Right lobe of liver (tissue), 6 donors: Measurements from ENCODE around the gene GCA. TPM values are rescaled to one million over a fixed set of nuclear protein-coding genes. Genes with fewer than 3 reads are reported as not detected.
A peak's percentile ranks its signal among the peaks of the same experiment; 100 is the strongest.

ENCODE experiments used
- ATAC-seq, 4 donors: fragments of 200-7000 bp; cut with Tn5 transposase; one replicate each; pipeline ENCODE4 v1.9.1; 2020; ENCODE audit warnings: mild to moderate bottlenecking in 4 of 4, moderate library complexity in 4 of 4
- DNase-seq, 3 donors: peaks; one replicate each; pipeline ENCODE4 v3.0.0-alpha.2; 2020
- H3K27ac ChIP-seq, 3 donors: fragments of 200-600 bp; one replicate each; pipeline ENCODE4 v1.8.0; 2022
- H3K27me3 ChIP-seq, 2 donors: fragments of 200-600 bp; one replicate each; pipeline ENCODE4 v1.8.0; 2022
- H3K36me3 ChIP-seq, 4 donors: fragments of 200-600 bp; sonication (generic) in 1 of 4; one replicate each; pipeline versions ENCODE4 v1.5.1 to v1.8.0; 2017 to 2022; ENCODE audit warnings: control low read depth in 1 of 4
- H3K4me1 ChIP-seq, 4 donors: fragments of 200-600 bp; sonication (generic) in 1 of 4; one replicate each; pipeline versions ENCODE4 v1.5.1 to v1.8.0; 2017 to 2022; ENCODE audit warnings: control low read depth in 1 of 4
- H3K4me3 ChIP-seq, 3 donors: fragments of 200-600 bp; one replicate each; pipeline ENCODE4 v1.8.0; 2022
- H3K9me3 ChIP-seq, 4 donors: fragments of 200-600 bp; sonication (generic) in 1 of 4; one replicate each; pipeline versions ENCODE4 v1.5.1 to v1.8.0; 2017 to 2022; ENCODE audit warnings: control low read depth in 1 of 4
- CTCF ChIP-seq, 4 donors: fragments of 200-600 bp in 3 of 4; fragments of 450-650 bp in 1 of 4; IDR thresholded peaks; one replicate each; pipeline versions ENCODE4 v1.5.1 to v1.8.0; 2016 to 2022; ENCODE audit warnings: antibody characterized with exemption in 4 of 4, mild to moderate bottlenecking in 2 of 4
- POLR2A ChIP-seq: fragments of 450-650 bp; IDR thresholded peaks from one replicate; pipeline ENCODE4 v1.6.1; 2017; ENCODE audit warnings: antibody characterized with exemption, mild to moderate bottlenecking
- WGBS: methylation state at CpG from one replicate; pipeline ENCODE4 v1.1.6; 2018; ENCODE audit warnings: low coverage, low lambda C conversion rate; ENCODE audit not compliant: insufficient coverage; ENCODE audit errors: missing lambda C conversion rate; 5-methylcytosine and 5-hydroxymethylcytosine counted together
- intact Hi-C, 2 donors: fragments of 100-400 bp; cut with DNase I; formaldehyde crosslinking; loops; one replicate each; pipeline versions ENCODE4 v1.11.2 to v1.14.1; 2022
- total RNA-seq, 6 experiments: library from RNA; depleted of rRNA in 2 of 6; stranded (reverse); fragments of >200 nt in 2 of 6; fragmentation: NEBNext Ultra II Directional in 3 of 6; extraction: Animal tissue kit (Norgen Biotek cat#: 25700) in 3 of 6; gene quantifications; one replicate each; pipeline versions ENCODE4 v1.1.0 to v1.2.4, GENCODE V29; 2016 to 2023
- donor health status: DM: no; HTN: yes; CAD: no.
- donor health status: DM: no; HTN: no; CAD: no.
- donor health status: DM: no; HTN: no; CAD: no.
- donor health status: DM: no; HTN: yes; CAD: no.
- donor health status: DM: no; HTN: yes; CAD: no.

GCA gene
- total RNA-seq, 6 experiments from 2014 or later: 6.8 to 18.1 (median 10.9) TPM

GRCh38 chr2:162327134-162327769 lies 16.7 kb upstream of the GCA start:
- 57% methylated on average over 4 of the region's 5 CpGs for WGBS
- H3K27me3 ChIP-seq: no peaks in the 10 kb centered on the region

GRCh38 chr2:162327806-162328205 lies 16.1 kb upstream of the GCA start:
- Histone ChIP-seq H3K27ac (no peak overlapping the region), H3K9me3 (no peaks in the 10 kb centered on the region), H3K27me3 (no peaks in the 10 kb centered on the region), H3K4me3 (no peak overlapping the region), H3K4me1 (no peaks in the 10 kb centered on the region), H3K36me3 (no peaks in the 10 kb centered on the region)
- ATAC-seq (no peak), DNase-seq (no peak)
- no peak for TF ChIP-seq POLR2A
- TF ChIP-seq CTCF (IDR thresholded peaks at IDR 0.05): no peak
- WGBS: 93% methylated on average over 7 of the region's 15 CpGs
- intact Hi-C loops: no loop called here

More at GRCh38 chr2:162327134-162327769, 16.7 kb upstream of the GCA start:
- DNase-seq (no peak), ATAC-seq (peak in 2 of 4 donors; percentile 28 to 43)
- H3K27ac ChIP-seq: no peak overlapping the region
- no peaks in the 10 kb centered on the region for H3K9me3 ChIP-seq
- no peak overlapping the region for H3K4me3 ChIP-seq
- TF ChIP-seq CTCF (IDR thresholded peaks at IDR 0.05): peak; percentile 30 to 49 (median 43)
- TF ChIP-seq POLR2A: no peak
- intact Hi-C loops: no loop called here
- H3K36me3 ChIP-seq: no peaks in the 10 kb centered on the region
- no peaks in the 10 kb centered on the region for H3K4me1 ChIP-seq

GRCh38 chr2:162328424-162329157 lies 15.3 kb upstream of the GCA start:
- Histone ChIP-seq H3K4me1 (no peaks in the 10 kb centered on the region), H3K9me3 (no peaks in the 10 kb centered on the region), H3K4me3 (no peak overlapping the region), H3K27ac (no peak overlapping the region), H3K27me3 (no peaks in the 10 kb centered on the region), H3K36me3 (no peaks in the 10 kb centered on the region)
- DNase-seq (no peak), ATAC-seq (no peak)
- WGBS: 87% methylated on average over 10 of the region's 12 CpGs
- intact Hi-C loops: no loop called here
- TF ChIP-seq CTCF (IDR thresholded peaks at IDR 0.05): no peak
- TF ChIP-seq POLR2A: no peak

GRCh38 chr2:162330881-162331280 lies 13.1 kb upstream of the GCA start:
- no peak for TF ChIP-seq POLR2A
- no peak for TF ChIP-seq CTCF (IDR thresholded peaks at IDR 0.05)
- 100% methylated on average over 1 of the region's 1 CpG for WGBS
- Histone ChIP-seq H3K36me3 (no peaks in the 10 kb centered on the region), H3K9me3 (no peaks in the 10 kb centered on the region), H3K4me3 (no peak overlapping the region), H3K4me1 (no peaks in the 10 kb centered on the region), H3K27me3 (no peaks in the 10 kb centered on the region), H3K27ac (no peak overlapping the region)
- no peak for ATAC-seq
- DNase-seq: no peak
- intact Hi-C loops: no loop called here
